HG02678 (cell line): ENCODE results near the gene UTP20.

Experiments used
- ATAC-seq: cut with Tn5 transposase; IDR thresholded peaks from one replicate; pipeline ENCODE4 v1.9.1; 2021; ENCODE audit warnings: mild to moderate bottlenecking, moderate library complexity; ENCODE audit not compliant: unreplicated experiment

The UTP20 gene

GRCh38 chr12:101424620-101425019 is 144.7 kb downstream of the UTP20 start:
- ATAC-seq = no peak

- no peak for ATAC-seq
These were observed 150.6 kb downstream of the UTP20 start for GRCh38 chr12:101430456-101430855.

GRCh38 chr12:101436136-101436535 is 156.2 kb downstream of the UTP20 start:
- ATAC-seq = no peak
